ENCODE data around the gene SH2D5.

DNA sequence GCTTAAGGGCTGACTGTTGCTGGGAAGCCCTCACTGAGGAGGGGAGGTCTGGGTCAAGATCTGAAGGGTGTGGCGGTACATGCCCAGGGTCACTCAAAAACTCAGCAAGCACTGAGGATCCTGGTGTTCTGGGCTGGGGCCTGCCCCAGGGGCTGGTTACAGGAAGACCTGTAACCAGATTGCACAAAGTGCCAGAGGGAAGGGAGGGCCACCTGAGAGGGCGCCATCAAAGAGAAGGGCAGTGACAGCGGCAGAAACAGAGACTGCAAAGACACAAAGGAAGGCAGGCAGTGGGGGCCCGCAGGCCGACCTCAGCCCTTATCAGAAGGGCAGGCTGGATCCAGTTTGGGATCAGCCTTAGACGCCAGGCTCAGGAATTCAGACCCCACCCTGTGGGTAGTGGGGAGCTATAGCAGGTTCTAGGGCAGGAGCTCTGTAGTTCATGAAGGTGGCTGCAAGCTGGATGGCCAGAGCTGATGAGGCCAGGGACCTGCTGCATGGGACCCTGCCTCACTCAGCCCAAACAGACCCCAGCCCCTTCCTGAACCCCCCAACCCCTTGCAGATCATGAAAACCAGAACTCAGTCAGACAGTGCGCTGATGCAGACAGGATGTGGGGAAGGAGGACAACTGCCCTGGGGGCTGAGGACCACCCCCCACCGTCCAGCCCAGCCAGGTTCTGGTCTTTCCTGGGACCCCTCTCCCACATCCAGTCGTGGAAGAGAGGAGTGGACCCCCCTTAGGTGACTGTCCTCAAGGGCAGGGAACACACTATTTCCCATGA is 3.9 kb downstream of the SH2D5 start:
- no peak for TF ChIP-seq EZH2 (optimal IDR thresholded peaks at IDR 0.05; ENCODE audit: low read depth, low read length)
- TF ChIP-seq, protein P1, sequence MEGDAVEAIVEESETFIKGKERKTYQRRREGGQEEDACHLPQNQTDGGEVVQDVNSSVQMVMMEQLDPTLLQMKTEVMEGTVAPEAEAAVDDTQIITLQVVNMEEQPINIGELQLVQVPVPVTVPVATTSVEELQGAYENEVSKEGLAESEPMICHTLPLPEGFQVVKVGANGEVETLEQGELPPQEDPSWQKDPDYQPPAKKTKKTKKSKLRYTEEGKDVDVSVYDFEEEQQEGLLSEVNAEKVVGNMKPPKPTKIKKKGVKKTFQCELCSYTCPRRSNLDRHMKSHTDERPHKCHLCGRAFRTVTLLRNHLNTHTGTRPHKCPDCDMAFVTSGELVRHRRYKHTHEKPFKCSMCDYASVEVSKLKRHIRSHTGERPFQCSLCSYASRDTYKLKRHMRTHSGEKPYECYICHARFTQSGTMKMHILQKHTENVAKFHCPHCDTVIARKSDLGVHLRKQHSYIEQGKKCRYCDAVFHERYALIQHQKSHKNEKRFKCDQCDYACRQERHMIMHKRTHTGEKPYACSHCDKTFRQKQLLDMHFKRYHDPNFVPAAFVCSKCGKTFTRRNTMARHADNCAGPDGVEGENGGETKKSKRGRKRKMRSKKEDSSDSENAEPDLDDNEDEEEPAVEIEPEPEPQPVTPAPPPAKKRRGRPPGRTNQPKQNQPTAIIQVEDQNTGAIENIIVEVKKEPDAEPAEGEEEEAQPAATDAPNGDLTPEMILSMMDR (IDR thresholded peaks at IDR 0.05; ENCODE audit: low read length) = no peak
- TF ChIP-seq EZH2phosphoT487 (IDR thresholded peaks at IDR 0.05; ENCODE audit: low read length) = no peak

All from MM.1S (cell line).